Measurements from ENCODE around the gene SREK1.

Gene SREK1

GRCh38 chr5:66224274-66224673 lies 80.2 kb downstream of the SREK1 start:
- DNase-seq = no peak

- no peak for DNase-seq
These were observed 80.9 kb downstream of the SREK1 start for GRCh38 chr5:66224773-66225553.

GRCh38 chr5:66230551-66230950 lies 86.5 kb downstream of the SREK1 start:
- DNase-seq = no peak

GRCh38 chr5:66231508-66231907 lies 87.4 kb downstream of the SREK1 start:
- DNase-seq = no peak

GRCh38 chr5:66232275-66232674 lies 88.2 kb downstream of the SREK1 start:
- DNase-seq = no peak

DNA sequence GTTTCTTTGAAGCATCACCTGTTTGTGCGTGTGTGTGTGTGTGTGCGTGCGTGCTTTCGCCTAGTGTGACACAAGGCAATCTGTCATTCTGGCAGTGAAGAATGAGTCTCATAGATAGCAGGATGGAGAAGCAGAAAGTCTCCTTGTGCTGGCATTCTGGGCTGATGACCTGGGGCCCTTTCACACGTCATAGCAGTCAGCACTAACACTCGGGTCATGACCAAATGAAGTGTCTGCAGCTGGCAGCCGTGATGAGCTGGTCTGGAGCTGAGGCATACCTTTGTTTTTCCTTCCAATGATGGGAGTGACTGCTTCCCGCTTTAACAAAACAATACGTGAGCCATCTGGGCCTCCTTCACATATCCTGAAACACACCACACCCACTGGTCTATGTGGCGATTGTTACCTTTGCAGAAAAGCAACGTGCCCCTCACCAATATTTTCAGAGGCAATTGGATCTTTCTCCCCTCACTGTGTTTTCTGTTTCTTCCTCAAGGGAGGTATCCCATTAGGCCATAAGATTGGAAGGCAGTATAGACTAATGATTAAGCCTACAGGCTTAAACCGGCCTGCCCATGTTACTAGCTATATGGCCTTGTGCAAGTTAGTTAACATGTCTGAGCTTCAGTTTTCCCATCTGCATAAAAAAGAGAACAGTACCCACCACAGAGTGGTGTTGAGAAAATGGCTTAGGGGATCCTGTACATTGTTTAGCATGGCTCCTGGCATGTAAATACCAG lies 88.8 kb downstream of the SREK1 start:
- DNase-seq = no peak

Data from CD4-positive, alpha-beta T cell treated with Interleukin-4 for 1 hour (primary cell).